Stimulated activated CD8-positive, alpha-beta memory T cell treated with anti-CD3 and anti-CD28 coated beads, Interleukin-2, amount 100 ng/mL, for 48 hours (primary cell): ENCODE results near the gene XYLT1.
"Not testable (repeated sequence)": the region's sequence is repeated elsewhere in the genome, so short reads cannot be mapped to it uniquely, and the experiment has no call there.

Source experiments
- DNase-seq, 2 donors: peaks; one replicate each; pipeline ENCODE4 v3.0.0-alpha.2; 2020; ENCODE audit warnings: low read depth in 2 of 2

The XYLT1 gene

GRCh38 chr16:17483351-17483750, 12.6 kb upstream of the XYLT1 start:
- DNase-seq = no peak

GRCh38 chr16:17482341-17482740, 11.6 kb upstream of the XYLT1 start:
- not testable (repeated sequence) for DNase-seq

GRCh38 chr16:17481736-17482135, 11.0 kb upstream of the XYLT1 start:
- DNase-seq = no peak

GRCh38 chr16:17477260-17477545, 6.4 kb upstream of the XYLT1 start:
- DNase-seq = not testable (repeated sequence)

- DNase-seq = no peak
These were observed 5.9 kb upstream of the XYLT1 start for GRCh38 chr16:17476414-17477259.

- no peak for DNase-seq
These were observed 4.3 kb upstream of the XYLT1 start for GRCh38 chr16:17475104-17475503.

- DNase-seq = no peak
These were observed 3.8 kb upstream of the XYLT1 start for GRCh38 chr16:17474572-17474971.

GRCh38 chr16:17474037-17474436, 3.3 kb upstream of the XYLT1 start:
- DNase-seq = no peak

- no peak for DNase-seq
These were observed 1.1 kb upstream of the XYLT1 start for GRCh38 chr16:17471719-17472461.

GRCh38 chr16:17470182-17470907, 415 bp downstream of the XYLT1 start:
- no peak for DNase-seq

- no peak for DNase-seq
These were observed 999 bp downstream of the XYLT1 start for GRCh38 chr16:17469741-17470181.

GRCh38 chr16:17469011-17469740, 1.6 kb downstream of the XYLT1 start:
- DNase-seq = no peak

- DNase-seq = no peak
These were observed 2.1 kb downstream of the XYLT1 start for GRCh38 chr16:17468611-17469010.

GRCh38 chr16:17467923-17468540, 2.7 kb downstream of the XYLT1 start:
- DNase-seq = no peak

GRCh38 chr16:17466876-17467275, 3.9 kb downstream of the XYLT1 start:
- no peak for DNase-seq

GRCh38 chr16:17465460-17465859, 5.3 kb downstream of the XYLT1 start:
- no peak for DNase-seq

- DNase-seq = no peak
These were observed 7.4 kb downstream of the XYLT1 start for GRCh38 chr16:17463335-17463734.

- no peak for DNase-seq
These were observed 8.6 kb downstream of the XYLT1 start for GRCh38 chr16:17461951-17462729.

- no peak for DNase-seq
These were observed 9.9 kb downstream of the XYLT1 start for GRCh38 chr16:17460890-17461289.

- no peak for DNase-seq
These were observed 10.7 kb downstream of the XYLT1 start for GRCh38 chr16:17459903-17460521.
